HEK293T (cell line): ENCODE results near the gene PIN1.

Experiments
- CTCF ChIA-PET: fragments of 350-600 bp; formaldehyde crosslinking; extraction: SDS; loops from one replicate; lab custom pipeline; 2021; ENCODE audit warnings: antibody characterized with exemption, inconsistent platforms; lab: Yijun Ruan, JAX
- POLR2A ChIA-PET: fragments of 350-600 bp; formaldehyde crosslinking; extraction: SDS; loops from one replicate; lab custom pipeline; 2020; ENCODE audit warnings: antibody characterized with exemption, inconsistent platforms; lab: Yijun Ruan, JAX
- DNase-seq: peaks from one replicate; pipeline ENCODE4 v3.0.0; 2012; ENCODE audit warnings: mixed read lengths; ENCODE audit errors: extremely low spot score
- ARNT ChIP-seq: fragments of 450-650 bp; IDR thresholded peaks from 2 replicates; pipeline ENCODE4 v1.6.1; 2017; ENCODE audit warnings: mild to moderate bottlenecking
- BHLHE40 ChIP-seq: fragments of 450-650 bp; IDR thresholded peaks from 2 replicates; pipeline ENCODE4 v1.6.1; 2016; ENCODE audit warnings: mild to moderate bottlenecking, moderate library complexity, borderline replicate concordance
- CTBP1 ChIP-seq: fragments of 450-650 bp; IDR thresholded peaks from 2 replicates; pipeline ENCODE4 v1.6.1; 2016; ENCODE audit warnings: borderline replicate concordance
- ELF4 ChIP-seq: fragments of 450-650 bp; IDR thresholded peaks from 2 replicates; pipeline ENCODE4 v1.6.1; 2017; ENCODE audit warnings: antibody characterized with exemption
- FOXA1 ChIP-seq: fragments of 450-650 bp; IDR thresholded peaks from 2 replicates; pipeline ENCODE4 v1.6.1; 2016; ENCODE audit warnings: mild to moderate bottlenecking
- FOXK2 ChIP-seq: fragments of 450-650 bp; IDR thresholded peaks from 2 replicates; pipeline ENCODE4 v1.6.1; 2016; ENCODE audit warnings: mild to moderate bottlenecking
- FOXM1 ChIP-seq: fragments of 450-650 bp; IDR thresholded peaks from 2 replicates; pipeline ENCODE4 v1.6.1; 2017; ENCODE audit warnings: mild to moderate bottlenecking, borderline replicate concordance
- HDGF ChIP-seq: fragments of 450-650 bp; IDR thresholded peaks from 2 replicates; pipeline ENCODE4 v1.6.1; 2017; ENCODE audit warnings: antibody characterized with exemption, borderline replicate concordance
- L3MBTL2 ChIP-seq: fragments of 450-650 bp; conservative IDR thresholded peaks from 2 replicates; pipeline ENCODE4 v1.6.1; 2016; ENCODE audit warnings: mild to moderate bottlenecking
- LEF1 ChIP-seq: fragments of 450-650 bp; IDR thresholded peaks from 2 replicates; pipeline ENCODE4 v1.6.1; 2017; ENCODE audit warnings: mild to moderate bottlenecking, borderline replicate concordance
- NFRKB ChIP-seq: fragments of 450-650 bp; IDR thresholded peaks from 2 replicates; pipeline ENCODE4 v1.6.1; 2016; ENCODE audit warnings: mild to moderate bottlenecking, moderate library complexity
- PKNOX1 ChIP-seq: fragments of 450-650 bp; IDR thresholded peaks from 2 replicates; pipeline ENCODE4 v1.6.1; 2016
- SP1 ChIP-seq: fragments of 450-650 bp; IDR thresholded peaks from 2 replicates; pipeline ENCODE4 v1.6.1; 2017
- SUZ12 ChIP-seq: fragments of 450-650 bp; IDR thresholded peaks from 2 replicates; pipeline ENCODE4 v1.6.1; 2016; ENCODE audit warnings: mild to moderate bottlenecking
- TARDBP ChIP-seq: fragments of 450-650 bp; IDR thresholded peaks from 2 replicates; pipeline ENCODE4 v1.6.1; 2016
- ZNF384 ChIP-seq: fragments of 450-650 bp; IDR thresholded peaks from 2 replicates; pipeline ENCODE4 v1.6.1; 2016

PIN1 gene

GRCh38 chr19:9860407-9860806 is 25.3 kb downstream of the PIN1 start:
- ChIA-PET CTCF (no interaction called here), POLR2A (no interaction called here)
- DNase-seq = no peak
- TF ChIP-seq CTBP1 (no peak), LEF1 (no peak), L3MBTL2 (no peak), ZNF384 (no peak), TARDBP (no peak), PKNOX1 (no peak), HDGF (no peak), FOXK2 (no peak), NFRKB (no peak), ARNT (no peak), FOXA1 (no peak), FOXM1 (no peak), SUZ12 (no peak), ELF4 (no peak), SP1 (no peak), BHLHE40 (no peak)

- ChIA-PET CTCF (no interaction called here), POLR2A (no interaction called here)
- DNase-seq = no peak
- TF ChIP-seq LEF1 (no peak), ARNT (no peak), FOXM1 (no peak), HDGF (no peak), L3MBTL2 (no peak), FOXA1 (no peak), SP1 (no peak), NFRKB (no peak), FOXK2 (no peak), ELF4 (no peak), PKNOX1 (no peak), TARDBP (no peak)
These were observed 26.4 kb downstream of the PIN1 start for GRCh38 chr19:9861503-9861902.

- TF ChIP-seq HDGF (no peak), L3MBTL2 (no peak), ZNF384 (no peak), NFRKB (no peak), FOXA1 (no peak), PKNOX1 (no peak), SP1 (no peak), FOXM1 (no peak)
- ChIA-PET POLR2A (no interaction called here), CTCF (interaction anchor here (0.6 kb wide), 1 partner anchor 127 kb away, joined by 3 read pairs; no protein-coding TSS in a partner anchor)
- DNase-seq = no peak
These were observed 27.8 kb downstream of the PIN1 start for GRCh38 chr19:9862938-9863337.

GRCh38 chr19:9863759-9864158 is 28.6 kb downstream of the PIN1 start:
- TF ChIP-seq SUZ12 (no peak), HDGF (no peak), L3MBTL2 (no peak), LEF1 (no peak), ARNT (no peak), CTBP1 (no peak), FOXA1 (no peak)
- no peak for DNase-seq
- ChIA-PET CTCF (interaction anchor here (0.6 kb wide), 1 partner anchor 126 kb away, joined by 3 read pairs; no protein-coding TSS in a partner anchor), POLR2A (no interaction called here)

- no peak for DNase-seq
- TF ChIP-seq PKNOX1 = no peak
- no peak for TF ChIP-seq BHLHE40
- no peak for TF ChIP-seq NFRKB
- TF ChIP-seq CTBP1 = no peak
- TF ChIP-seq FOXA1 = no peak
- no peak for TF ChIP-seq FOXM1
- TF ChIP-seq SUZ12 = no peak
- no peak for TF ChIP-seq ELF4
- no peak for TF ChIP-seq ARNT
- no peak for TF ChIP-seq TARDBP
- no peak for TF ChIP-seq ZNF384
- TF ChIP-seq FOXK2 = no peak
- no peak for TF ChIP-seq SP1
- no peak for TF ChIP-seq L3MBTL2
- TF ChIP-seq LEF1 = no peak
- ChIA-PET CTCF (no interaction called here), POLR2A (no interaction called here)
These were observed 30.8 kb downstream of the PIN1 start for GRCh38 chr19:9865732-9866501.
